Measurements from ENCODE around the gene CFAP161. TPM values are rescaled to one million over a fixed set of nuclear protein-coding genes. Genes with fewer than 3 reads are reported as not detected.

The CFAP161 gene
- total RNA-seq, 2 experiments from 2014 or later: not detected

DNA sequence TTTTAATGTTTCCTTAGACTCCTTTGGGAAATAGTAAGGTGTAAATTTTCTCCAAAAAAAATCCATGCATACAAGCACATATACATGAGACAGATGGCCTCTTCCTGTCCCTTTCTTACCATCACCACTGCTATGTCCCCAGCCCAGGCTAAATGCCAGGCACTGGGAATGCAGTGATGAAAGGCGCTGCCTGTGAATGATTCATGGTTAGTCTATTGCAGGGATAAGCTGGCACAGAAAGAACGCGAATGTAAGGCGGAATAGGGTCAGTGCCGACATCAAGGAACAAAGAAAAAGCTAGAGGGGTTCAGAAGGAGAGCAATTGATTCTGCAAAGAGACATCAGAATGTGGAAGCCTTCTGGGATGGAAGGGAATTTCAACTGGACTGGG, 36.2 kb upstream of the CFAP161 start:
- POLR2A ChIA-PET: no interaction called here

GRCh38 chr15:81098349-81098748, 35.7 kb upstream of the CFAP161 start:
- no peaks in the 10 kb centered on the region for H3K9me3 Mint-ChIP-seq
- DNase-seq (no peak), ATAC-seq (no peak)
- intact Hi-C loops (cut with micrococcal nuclease): no loop called here
- TF ChIP-seq, protein P1, sequence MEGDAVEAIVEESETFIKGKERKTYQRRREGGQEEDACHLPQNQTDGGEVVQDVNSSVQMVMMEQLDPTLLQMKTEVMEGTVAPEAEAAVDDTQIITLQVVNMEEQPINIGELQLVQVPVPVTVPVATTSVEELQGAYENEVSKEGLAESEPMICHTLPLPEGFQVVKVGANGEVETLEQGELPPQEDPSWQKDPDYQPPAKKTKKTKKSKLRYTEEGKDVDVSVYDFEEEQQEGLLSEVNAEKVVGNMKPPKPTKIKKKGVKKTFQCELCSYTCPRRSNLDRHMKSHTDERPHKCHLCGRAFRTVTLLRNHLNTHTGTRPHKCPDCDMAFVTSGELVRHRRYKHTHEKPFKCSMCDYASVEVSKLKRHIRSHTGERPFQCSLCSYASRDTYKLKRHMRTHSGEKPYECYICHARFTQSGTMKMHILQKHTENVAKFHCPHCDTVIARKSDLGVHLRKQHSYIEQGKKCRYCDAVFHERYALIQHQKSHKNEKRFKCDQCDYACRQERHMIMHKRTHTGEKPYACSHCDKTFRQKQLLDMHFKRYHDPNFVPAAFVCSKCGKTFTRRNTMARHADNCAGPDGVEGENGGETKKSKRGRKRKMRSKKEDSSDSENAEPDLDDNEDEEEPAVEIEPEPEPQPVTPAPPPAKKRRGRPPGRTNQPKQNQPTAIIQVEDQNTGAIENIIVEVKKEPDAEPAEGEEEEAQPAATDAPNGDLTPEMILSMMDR (IDR thresholded peaks at IDR 0.05): no peak
- ChIA-PET POLR2A (no interaction called here), CTCF (interaction anchor here (0.6 to 13.1 kb wide), 2 partner anchors 169 to 176 kb away, joined by 3 to 195 read pairs; no protein-coding TSS in a partner anchor)
- H3K27me3 Mint-ChIP-seq: peaks cover 36% of the 10 kb centered on the region
- H3K4me3 Mint-ChIP-seq: no peak overlapping the region
- H3K36me3 Mint-ChIP-seq (ENCODE audit: low read depth): no peaks in the 10 kb centered on the region
- H3K27ac Mint-ChIP-seq: no peak overlapping the region
- H3K4me1 Mint-ChIP-seq (ENCODE audit: low read depth): peaks cover 4% of the 10 kb centered on the region

More for the DNA sequence above, 36.2 kb upstream of the CFAP161 start:
- Mint-ChIP-seq H3K36me3 (ENCODE audit: low read depth) (no peaks in the 10 kb centered on the region), H3K27ac (no peak overlapping the region), H3K4me1 (ENCODE audit: low read depth) (peaks cover 4% of the 10 kb centered on the region), H3K9me3 (no peaks in the 10 kb centered on the region), H3K27me3 (peaks cover 36% of the 10 kb centered on the region), H3K4me3 (no peak overlapping the region)
- DNase-seq (no peak), ATAC-seq (no peak)
- intact Hi-C loops (cut with micrococcal nuclease): no loop called here
- CTCF ChIA-PET: interaction anchor here (13.1 kb wide), 1 partner anchor 169 kb away, joined by 195 read pairs; no protein-coding TSS in a partner anchor
- TF ChIP-seq, protein P1 (IDR thresholded peaks at IDR 0.05): no peak

GRCh38 chr15:81098861-81099651, 35.0 kb upstream of the CFAP161 start:
- Mint-ChIP-seq H3K9me3 (no peaks in the 10 kb centered on the region), H3K36me3 (ENCODE audit: low read depth) (no peaks in the 10 kb centered on the region), H3K27me3 (peaks cover 33% of the 10 kb centered on the region), H3K4me3 (no peak overlapping the region), H3K4me1 (ENCODE audit: low read depth) (peaks cover 4% of the 10 kb centered on the region), H3K27ac (no peak overlapping the region)
- CTCF ChIA-PET: interaction anchor here (0.6 to 13.1 kb wide), 3 partner anchors 168 to 177 kb away, joined by 3 to 195 read pairs (median 4); no protein-coding TSS in a partner anchor
- DNase-seq: no peak
- ATAC-seq: no peak
- TF ChIP-seq, protein P1 (IDR thresholded peaks at IDR 0.05): no peak
- intact Hi-C loops (cut with micrococcal nuclease): no loop called here
- POLR2A ChIA-PET: no interaction called here

- ATAC-seq: no peak
- no peaks in the 10 kb centered on the region for H3K36me3 Mint-ChIP-seq (ENCODE audit: low read depth)
- H3K4me3 Mint-ChIP-seq: no peak overlapping the region
- no peak for DNase-seq
- ChIA-PET POLR2A (interaction anchor here (0.7 kb wide), 1 partner anchor 164 kb away, joined by 3 read pairs; no protein-coding TSS in a partner anchor), CTCF (interaction anchor here (13.1 kb wide), 1 partner anchor 165 kb away, joined by 195 read pairs; no protein-coding TSS in a partner anchor)
- TF ChIP-seq, protein P1 (IDR thresholded peaks at IDR 0.05): no peak
- H3K27me3 Mint-ChIP-seq: peaks cover 29% of the 10 kb centered on the region
- H3K27ac Mint-ChIP-seq: no peak overlapping the region
- peaks cover 4% of the 10 kb centered on the region for H3K4me1 Mint-ChIP-seq (ENCODE audit: low read depth)
- H3K9me3 Mint-ChIP-seq: no peaks in the 10 kb centered on the region
- intact Hi-C loops (cut with micrococcal nuclease): loop anchor here (10.0 kb wide), 1 partner anchor 107 kb away; no protein-coding TSS in a partner anchor
Observed at GRCh38 chr15:81101894-81102815, 31.9 kb upstream of the CFAP161 start.

Measured in activated CD8-positive, alpha-beta T cell treated with anti-CD3 and anti-CD28 coated beads for 36 hours (primary cell).